Retinal pigment epithelial cell (primary cell): ENCODE measurements around the gene FKBP2.
A peak's percentile ranks its signal among the peaks of the same experiment; 100 is the strongest.

Source experiments
- DNase-seq: peaks from one replicate; pipeline ENCODE4 v3.0.0-alpha.2; 2010; ENCODE audit warnings: low read depth
- H3K4me3 ChIP-seq: 2 replicates; pipeline ENCODE4 v1.5.1; 2011; ENCODE audit warnings: mild to moderate bottlenecking, low read length, control low read depth, moderate library complexity
- TF ChIP-seq, protein P1 (sequence below): conservative IDR thresholded peaks from 2 replicates; pipeline ENCODE4 v1.5.1; 2011; ENCODE audit warnings: low read depth, low read length, control low read depth, inconsistent platforms

Gene FKBP2

GRCh38 chr11:64230171-64230984, 10.5 kb upstream of the FKBP2 start, which contains the start of gene DNAJC4:
DNAJC4 (plus strand) TSS chr11:64230548; CDS start chr11:64230855, 307 bp downstream.
- H3K4me3 ChIP-seq, result peak within 1 kb of the TSS; percentile 81
- TF ChIP-seq, protein P1, sequence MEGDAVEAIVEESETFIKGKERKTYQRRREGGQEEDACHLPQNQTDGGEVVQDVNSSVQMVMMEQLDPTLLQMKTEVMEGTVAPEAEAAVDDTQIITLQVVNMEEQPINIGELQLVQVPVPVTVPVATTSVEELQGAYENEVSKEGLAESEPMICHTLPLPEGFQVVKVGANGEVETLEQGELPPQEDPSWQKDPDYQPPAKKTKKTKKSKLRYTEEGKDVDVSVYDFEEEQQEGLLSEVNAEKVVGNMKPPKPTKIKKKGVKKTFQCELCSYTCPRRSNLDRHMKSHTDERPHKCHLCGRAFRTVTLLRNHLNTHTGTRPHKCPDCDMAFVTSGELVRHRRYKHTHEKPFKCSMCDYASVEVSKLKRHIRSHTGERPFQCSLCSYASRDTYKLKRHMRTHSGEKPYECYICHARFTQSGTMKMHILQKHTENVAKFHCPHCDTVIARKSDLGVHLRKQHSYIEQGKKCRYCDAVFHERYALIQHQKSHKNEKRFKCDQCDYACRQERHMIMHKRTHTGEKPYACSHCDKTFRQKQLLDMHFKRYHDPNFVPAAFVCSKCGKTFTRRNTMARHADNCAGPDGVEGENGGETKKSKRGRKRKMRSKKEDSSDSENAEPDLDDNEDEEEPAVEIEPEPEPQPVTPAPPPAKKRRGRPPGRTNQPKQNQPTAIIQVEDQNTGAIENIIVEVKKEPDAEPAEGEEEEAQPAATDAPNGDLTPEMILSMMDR, result no peak
- peak; percentile 72 for DNase-seq

- H3K4me3 ChIP-seq, result peak overlapping the region; percentile 81
- DNase-seq, result no peak
- TF ChIP-seq, protein P1, result no peak
Measured at GRCh38 chr11:64230985-64231365, 9.9 kb upstream of the FKBP2 start.

DNA sequence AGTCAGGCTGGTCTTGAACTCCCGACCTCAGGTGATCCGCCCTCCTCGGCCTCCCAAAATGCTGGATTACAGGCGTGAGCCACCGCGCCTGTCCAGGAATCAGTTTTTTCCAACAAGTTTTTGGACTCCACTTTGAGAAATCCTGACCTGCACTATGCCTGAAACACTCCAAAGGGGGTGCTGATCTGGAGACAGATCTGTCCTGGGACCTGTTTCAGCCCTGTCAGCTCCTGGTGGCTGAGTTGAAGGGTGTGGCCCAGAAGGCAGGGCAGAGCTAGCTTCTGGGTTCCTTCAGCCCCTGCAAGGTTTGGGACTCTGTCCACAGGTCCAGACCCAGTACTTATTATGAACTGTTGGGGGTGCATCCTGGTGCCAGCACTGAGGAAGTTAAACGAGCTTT, 9.3 kb upstream of the FKBP2 start:
- DNase-seq, result no peak
- TF ChIP-seq, protein P1, result no peak
- H3K4me3 ChIP-seq, result no peak overlapping the region

DNA sequence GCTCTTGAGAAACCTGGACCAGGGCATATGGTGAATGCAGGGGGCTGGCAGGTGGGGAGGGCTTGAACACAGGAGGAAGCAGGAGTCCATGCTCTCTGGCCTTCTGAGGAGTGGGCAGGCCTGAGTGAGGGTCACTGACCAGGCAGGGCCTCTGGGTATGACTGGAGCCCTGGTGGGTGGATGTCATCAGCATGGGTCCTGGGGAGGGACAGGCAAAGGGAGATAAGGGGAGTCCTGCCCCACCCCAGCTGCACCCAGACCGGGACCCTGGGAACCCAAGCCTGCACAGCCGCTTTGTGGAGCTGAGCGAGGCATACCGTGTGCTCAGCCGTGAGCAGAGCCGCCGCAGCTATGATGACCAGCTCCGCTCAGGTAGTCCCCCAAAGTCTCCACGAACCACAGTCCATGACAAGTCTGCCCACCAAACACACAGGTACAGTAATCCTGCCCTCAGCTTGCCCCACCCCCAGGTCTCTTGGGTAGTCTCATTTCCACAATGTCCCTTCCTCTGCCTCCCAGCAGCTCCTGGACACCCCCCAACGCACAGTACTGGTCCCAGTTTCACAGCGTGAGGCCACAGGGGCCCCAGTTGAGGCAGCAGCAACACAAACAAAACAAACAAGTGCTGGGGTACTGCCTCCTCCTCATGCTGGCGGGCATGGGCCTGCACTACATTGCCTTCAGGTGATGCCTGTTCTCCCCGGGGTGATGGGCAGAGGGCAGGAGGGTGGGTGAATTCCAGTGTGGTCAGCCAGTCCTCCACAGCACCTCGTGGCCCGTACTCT, 8.5 kb upstream of the FKBP2 start:
- H3K4me3 ChIP-seq, result no peak overlapping the region
- DNase-seq, result no peak
- TF ChIP-seq, protein P1, result no peak

GRCh38 chr11:64232967-64233315, 8.0 kb upstream of the FKBP2 start:
- H3K4me3 ChIP-seq, result no peak overlapping the region
- TF ChIP-seq, protein P1, result no peak
- no peak for DNase-seq

DNA sequence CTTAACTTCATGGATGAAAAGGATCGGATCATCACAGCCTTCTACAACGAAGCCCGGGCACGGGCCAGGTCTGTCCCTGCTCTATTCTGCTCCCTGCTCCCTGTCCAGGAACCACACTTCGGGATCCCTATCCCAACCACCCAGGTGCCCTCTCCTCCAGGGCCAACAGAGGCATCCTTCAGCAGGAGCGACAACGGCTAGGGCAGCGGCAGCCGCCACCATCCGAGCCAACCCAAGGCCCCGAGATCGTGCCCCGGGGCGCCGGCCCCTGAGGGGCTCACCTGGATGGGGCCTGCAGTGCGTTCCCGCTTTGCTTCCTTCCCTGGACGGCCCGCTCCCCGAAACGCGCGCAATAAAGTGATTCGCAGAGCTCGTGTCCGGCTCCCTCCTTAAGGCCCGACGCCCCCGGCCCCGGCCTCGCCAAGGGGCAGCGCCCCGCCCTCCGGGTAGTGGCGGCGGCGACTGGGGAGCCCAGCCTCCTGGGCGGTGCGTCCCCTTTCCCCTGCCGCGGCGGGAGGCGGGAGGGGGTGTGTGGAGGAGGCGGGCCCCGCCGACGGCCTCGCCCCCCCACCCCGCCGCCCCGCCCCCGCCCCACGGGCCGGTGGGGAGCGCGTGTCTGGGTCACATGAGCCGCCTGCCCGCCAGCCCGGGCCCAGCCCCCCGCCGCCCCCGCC, 6.8 kb upstream of the FKBP2 start, which contains the start of gene VEGFB:
VEGFB (plus strand) TSS at position 672 of the 674 bp plus-strand sequence. CDS start 250 bp downstream, outside the sequence.
- no peak for DNase-seq
- TF ChIP-seq, protein P1, result no peak
- peak within 1 kb of the TSS; percentile 63 for H3K4me3 ChIP-seq
